Loucy (cell line): ENCODE data around the gene MMEL1.

Experiments
- CTCF ChIP-seq: fragments of 200-600 bp; sonication (generic); conservative IDR thresholded peaks from 2 replicates; pipeline ENCODE4 v1.5.1; 2014; ENCODE audit warnings: mild to moderate bottlenecking, antibody characterized with exemption, low read length
- EZH2phosphoT487 ChIP-seq: fragments of 200-600 bp; IDR thresholded peaks from 2 replicates; pipeline ENCODE4 v1.6.1; 2018; ENCODE audit warnings: antibody characterized with exemption, mild to moderate bottlenecking, moderate library complexity, borderline replicate concordance

DNA sequence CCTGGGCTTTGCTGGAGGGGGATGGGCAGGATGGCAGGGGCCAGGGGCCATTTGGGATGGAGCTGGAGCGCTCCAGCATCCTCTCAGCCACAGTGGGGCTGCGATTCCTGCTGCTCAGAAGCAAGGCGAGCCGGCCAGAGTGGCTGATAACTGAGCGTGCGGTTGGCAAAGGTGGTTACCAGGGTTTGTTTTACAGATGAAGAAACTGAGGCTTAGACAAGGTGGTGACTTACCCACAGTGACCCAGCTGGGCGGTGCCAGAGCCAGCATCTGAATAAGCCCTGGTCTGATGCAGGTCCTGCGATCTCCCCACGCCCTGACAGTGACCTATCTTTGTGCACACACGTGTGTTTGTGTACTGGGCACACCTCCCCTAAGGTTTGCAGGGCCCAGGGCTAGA, 52.1 kb downstream of the MMEL1 start:
- no peak for TF ChIP-seq CTCF
- no peak for TF ChIP-seq EZH2phosphoT487
